CD4-positive, alpha-beta T cell treated with Interleukin-21 for 1 hour (primary cell): ENCODE measurements around the gene PRR23E.

Experiments
- DNase-seq: peaks from one replicate; pipeline ENCODE4 v3.0.0-alpha.2; 2020

Gene PRR23E

GRCh38 chr3:127185962-127186674 lies 6.8 kb upstream of the PRR23E start:
- no peak for DNase-seq

- DNase-seq, result no peak
Measured at GRCh38 chr3:127187316-127187715, 5.6 kb upstream of the PRR23E start.

DNA sequence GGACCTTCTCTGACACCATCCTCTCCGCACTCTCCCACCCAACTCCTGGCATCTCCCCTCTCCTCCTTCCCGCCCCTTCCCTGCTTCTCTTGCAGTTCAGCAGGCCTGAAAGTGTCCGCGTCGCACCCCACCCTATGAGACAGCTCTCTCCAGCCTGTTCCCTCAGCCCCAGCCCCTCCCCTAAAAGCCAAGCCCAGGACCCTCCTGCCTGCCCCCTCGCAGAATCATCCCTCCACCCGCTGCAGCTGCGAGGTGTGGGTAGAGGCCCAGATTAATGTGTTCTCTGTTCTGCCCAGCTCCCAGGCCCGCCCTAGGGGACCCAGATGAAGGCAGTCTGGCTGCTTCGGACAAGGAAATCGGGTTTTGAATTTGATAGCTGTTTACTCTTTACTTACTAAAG lies 410 bp downstream of the PRR23E start:
- DNase-seq, result no peak

GRCh38 chr3:127193775-127194174 lies 844 bp downstream of the PRR23E start:
- no peak for DNase-seq

DNA sequence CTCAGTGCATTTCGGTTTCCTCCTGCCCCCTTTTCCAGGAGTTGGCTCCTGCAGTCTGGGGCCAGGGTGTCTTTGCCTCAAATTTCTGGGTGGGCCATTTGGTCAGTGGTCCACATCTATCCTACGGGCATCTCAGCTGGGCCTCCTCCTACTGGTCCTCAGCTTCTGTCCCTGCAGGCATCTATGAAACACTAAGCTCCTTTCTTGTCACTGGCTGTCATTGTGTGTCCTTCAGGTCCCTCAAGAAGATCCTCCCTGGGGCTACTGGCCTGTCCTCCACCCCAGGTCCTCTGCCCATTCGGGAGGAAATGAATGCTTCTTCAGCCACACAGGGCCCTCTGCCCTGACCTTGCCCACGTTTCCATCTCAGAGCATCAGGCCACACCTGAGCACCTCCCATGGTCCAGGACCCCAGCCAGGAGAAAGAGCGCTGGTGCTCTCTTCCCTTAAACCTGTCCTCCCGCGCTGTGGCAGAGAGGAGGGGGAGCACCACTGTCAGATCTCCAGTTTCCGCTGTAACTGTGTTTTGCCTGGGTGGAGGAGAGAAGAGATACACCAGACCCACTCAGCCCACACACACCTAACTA lies 1.8 kb downstream of the PRR23E start:
- no peak for DNase-seq

DNA sequence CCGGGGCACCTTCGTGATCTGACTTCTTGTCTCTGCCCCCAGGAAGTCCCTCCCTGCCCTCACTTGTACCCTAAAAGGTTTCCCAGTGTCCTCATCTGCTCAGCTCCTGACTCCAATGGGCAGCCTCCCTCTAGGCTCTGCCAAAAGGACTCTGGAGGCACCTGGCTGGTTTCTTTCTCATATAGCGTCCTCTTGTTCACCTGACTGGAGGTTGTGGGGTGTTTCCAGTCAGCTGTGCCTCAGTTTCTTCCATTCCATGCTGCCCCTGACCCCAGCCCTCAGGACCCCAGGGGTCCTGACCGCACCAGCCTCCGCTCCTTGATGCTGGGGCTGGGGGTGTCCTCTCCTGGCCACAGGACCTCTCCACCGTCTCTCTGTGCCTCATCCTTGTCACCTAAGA lies 2.5 kb downstream of the PRR23E start:
- DNase-seq, result no peak

DNA sequence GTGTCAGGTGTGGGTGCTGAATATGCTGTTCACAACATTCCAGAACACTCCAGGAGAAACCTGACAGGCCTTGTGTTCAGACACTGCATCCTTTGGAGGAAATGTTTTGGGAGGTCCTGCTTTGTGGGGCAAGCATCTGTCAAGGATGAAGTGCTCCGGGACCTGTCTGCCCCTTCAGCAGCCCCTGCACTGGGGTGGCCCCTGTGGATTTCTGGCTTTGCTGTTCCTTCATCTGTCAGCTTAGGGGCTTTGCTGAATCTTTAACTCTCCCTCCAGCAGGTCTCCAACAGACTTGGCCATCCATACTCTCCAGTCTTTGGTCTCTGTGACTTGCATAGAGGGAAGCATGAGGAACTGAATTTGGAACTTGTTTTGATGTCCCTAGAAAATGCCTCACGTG lies 3.1 kb downstream of the PRR23E start:
- DNase-seq, result no peak

- no peak for DNase-seq
Measured at GRCh38 chr3:127196466-127197299, 3.8 kb downstream of the PRR23E start.

GRCh38 chr3:127197300-127198189 lies 4.6 kb downstream of the PRR23E start:
- no peak for DNase-seq

DNA sequence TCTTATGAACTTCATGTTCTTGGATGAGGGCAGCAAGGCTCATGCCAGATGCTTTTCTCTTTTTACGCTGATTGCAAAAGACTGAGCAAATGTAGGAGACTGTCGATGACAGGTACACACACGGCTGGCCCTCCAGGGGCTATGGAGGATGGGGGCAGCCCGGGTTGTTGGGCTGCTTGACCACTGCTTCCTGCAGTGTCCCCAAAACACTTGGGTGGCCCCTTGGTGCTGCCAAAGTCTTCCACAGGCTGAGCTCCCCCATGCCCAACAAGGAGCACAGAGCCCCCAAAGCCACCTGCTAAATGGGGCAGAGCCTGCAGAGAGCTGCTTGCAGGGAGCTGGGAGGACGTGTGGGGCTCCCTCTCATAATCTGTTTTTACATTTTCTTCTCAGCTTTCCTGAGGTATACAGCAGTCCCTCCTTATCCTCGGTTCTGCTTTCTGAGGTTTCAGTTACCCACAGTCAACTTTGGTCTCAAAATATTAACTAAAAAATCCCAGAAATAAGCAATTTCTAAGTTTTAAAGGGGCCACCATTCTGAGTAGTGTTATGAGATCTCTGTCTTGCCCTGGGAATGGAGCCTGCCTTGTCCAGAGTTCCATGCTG lies 7.3 kb downstream of the PRR23E start:
- no peak for DNase-seq

GRCh38 chr3:127203024-127203423 lies 10.1 kb downstream of the PRR23E start:
- DNase-seq, result no peak

DNA sequence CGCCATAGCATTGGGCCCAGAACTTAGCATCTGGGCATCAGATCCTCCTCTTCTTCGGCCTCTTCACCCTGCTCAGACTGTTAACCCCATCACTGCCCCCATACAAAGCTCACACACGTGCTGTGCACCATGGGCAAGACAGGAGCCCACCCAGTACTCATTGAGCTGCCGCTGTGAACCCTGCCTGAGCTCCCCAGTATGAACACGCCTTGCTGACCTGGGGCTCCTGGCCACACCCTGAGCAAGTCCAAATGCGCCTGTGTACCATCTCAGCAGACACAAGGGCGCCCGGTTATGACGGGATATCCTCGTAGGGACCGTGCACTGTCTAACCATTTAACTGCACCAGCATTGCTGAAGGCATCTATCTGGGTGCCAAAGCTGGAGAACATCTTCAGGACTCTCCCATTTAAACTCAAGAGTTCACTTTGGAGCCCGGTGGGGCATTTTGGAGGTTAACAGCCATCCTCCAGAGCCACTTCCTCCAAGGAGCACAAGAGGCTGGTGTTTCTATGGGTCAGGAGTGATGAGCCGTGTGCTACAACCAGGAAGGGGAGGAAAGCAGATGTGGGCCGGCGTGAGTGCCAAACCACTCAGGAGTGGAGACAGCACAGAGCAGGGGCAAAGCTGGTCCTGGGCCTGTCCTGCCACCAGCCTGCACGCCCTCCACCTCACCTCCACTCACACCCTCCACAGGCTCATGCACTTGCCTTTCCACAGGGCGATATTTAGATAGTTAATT lies 12.1 kb downstream of the PRR23E start:
- DNase-seq, result no peak

DNA sequence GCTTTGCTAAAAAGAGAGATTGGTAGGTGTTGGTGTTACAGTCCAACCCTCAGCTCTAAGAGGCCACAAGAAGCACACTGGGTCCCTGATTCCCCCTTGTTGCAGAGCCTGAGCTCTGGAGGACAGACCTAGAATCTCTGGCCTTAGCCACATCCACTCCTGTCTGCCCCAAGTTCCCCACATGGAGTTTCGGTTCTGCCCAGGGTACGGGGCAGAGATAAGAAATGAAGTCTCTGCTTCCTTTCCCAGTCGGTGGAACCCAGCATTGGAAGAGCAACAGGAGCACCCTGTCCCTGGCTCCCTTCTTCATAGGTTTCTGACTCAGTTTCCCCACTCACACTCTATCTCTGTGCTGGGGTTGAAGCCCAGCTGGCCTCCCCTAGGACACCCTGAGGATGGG lies 13.2 kb downstream of the PRR23E start:
- DNase-seq, result no peak

DNA sequence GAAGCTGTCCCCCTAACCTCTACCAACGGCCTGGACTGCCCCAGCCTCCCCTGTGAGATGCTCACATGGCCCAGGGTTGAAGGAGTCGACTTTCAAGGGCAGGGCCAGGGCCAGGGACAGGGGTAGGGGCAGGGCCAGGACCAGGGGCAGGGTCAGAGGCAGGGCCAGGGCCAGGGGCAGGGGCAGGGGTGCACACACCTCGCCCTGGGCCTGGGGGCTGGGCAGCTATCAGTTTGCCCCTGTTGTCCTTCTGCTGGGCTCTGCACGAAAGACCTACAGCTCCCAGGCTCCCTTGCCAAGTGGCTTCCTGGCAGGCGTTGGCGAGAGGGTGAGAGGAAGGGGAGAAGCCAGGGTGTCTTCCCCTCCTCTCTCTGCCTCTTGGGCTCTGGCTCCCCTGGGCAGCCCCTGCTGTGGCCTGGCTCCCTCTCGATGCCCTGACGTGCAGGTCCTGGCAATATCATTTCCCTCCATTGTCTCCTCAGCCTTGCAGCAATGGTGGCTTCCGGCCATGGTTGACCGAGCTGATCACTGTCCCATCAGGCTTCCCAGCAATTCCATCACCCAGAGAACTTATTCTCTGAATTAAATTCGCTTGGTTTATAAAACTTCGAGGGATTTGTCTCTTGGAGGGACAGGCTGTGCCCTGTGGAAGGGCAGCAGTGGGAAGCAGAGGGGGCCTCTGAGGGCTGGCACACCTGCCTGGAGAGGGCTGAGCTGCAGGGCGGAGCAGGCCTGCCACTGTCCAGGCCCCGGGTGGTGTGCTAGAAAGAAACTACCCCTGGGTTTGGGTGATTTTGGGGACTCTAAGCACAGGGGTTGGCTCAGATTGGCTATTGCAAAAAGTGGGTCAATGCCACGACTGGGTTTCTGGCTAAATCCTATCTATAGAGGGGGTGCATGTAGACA lies 13.9 kb downstream of the PRR23E start:
- DNase-seq, result no peak

DNA sequence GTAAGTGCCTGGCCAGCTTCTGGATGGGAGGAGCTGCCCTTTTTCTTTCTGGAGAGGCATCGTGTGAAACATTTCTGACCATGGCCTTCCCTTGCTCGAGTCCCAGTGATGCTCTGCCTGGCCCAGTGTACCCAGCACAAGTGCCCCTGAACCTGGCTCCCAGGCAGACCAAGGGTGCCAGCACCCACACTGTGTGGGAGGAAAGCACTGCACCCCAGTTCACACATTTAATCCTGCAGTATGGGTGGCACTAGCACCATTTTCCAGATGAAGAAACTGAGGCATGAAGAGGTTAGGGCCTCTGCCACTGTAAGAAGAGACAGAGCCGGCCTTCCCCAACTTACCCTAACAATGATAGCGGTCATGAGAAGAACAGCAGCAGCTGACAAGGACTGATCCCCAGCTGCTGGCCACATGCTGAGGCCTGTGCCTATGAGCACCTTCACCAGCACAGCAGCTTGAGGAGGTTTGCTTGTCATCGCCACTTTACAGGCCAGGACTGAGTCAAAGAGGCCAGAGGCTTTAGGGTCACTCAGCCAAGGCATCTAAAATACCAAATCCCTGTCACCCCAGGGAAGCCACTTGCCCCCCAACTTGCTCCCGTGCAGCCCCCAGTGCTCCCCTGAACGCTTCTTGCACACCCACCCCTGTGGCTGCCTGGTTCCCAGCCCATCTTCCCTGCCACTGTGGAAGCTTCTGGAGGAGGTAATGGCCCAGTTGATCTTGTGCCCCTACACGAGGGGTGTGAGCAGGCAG lies 15.0 kb downstream of the PRR23E start:
- DNase-seq, result no peak

GRCh38 chr3:127208483-127209100 lies 15.7 kb downstream of the PRR23E start:
- no peak for DNase-seq

- DNase-seq, result no peak
Measured at GRCh38 chr3:127209155-127209839, 16.4 kb downstream of the PRR23E start.

- DNase-seq, result no peak
Measured at GRCh38 chr3:127209840-127210653, 17.1 kb downstream of the PRR23E start.
